CD4-positive, CD25-positive, alpha-beta regulatory T cell (primary cell): ENCODE data around the gene TLE3. TPM values are rescaled to one million over a fixed set of nuclear protein-coding genes. Genes with fewer than 3 reads are reported as not detected.
A peak's percentile ranks its signal among the peaks of the same experiment; 100 is the strongest.

Experiments
- ATAC-seq, 2 donors: fragments of 150-1000 bp; cut with Tn5 transposase; one replicate each; pipeline ENCODE4 v1.10.0; 2021; ENCODE audit warnings: low read depth in 2 of 2, moderate number of reproducible peaks in 2 of 2, moderate library complexity in 1 of 2
- DNase-seq, 3 donors: peaks; one replicate each; pipeline versions ENCODE4 v3.0.0 to v3.0.0-alpha.2; 2012 to 2022; ENCODE audit warnings: mixed read lengths in 1 of 3
- H3K27ac ChIP-seq: one replicate; pipeline ENCODE4 v1.7.0; 2013; ENCODE audit warnings: mild to moderate bottlenecking, low read length; ENCODE audit not compliant: insufficient read depth, poor library complexity, severe bottlenecking
- H3K27me3 ChIP-seq: one replicate; pipeline ENCODE4 v1.7.0; 2013; ENCODE audit warnings: low read length; ENCODE audit not compliant: control insufficient read depth, insufficient read depth
- H3K36me3 ChIP-seq: one replicate; pipeline ENCODE4 v1.7.0; 2013; ENCODE audit warnings: mild to moderate bottlenecking, low read length, moderate library complexity; ENCODE audit not compliant: control insufficient read depth, insufficient read depth
- H3K4me1 ChIP-seq: 2 replicates; pipeline ENCODE4 v1.7.0; 2013; ENCODE audit warnings: mild to moderate bottlenecking, low read length; ENCODE audit not compliant: insufficient read depth, control insufficient read depth, poor library complexity, severe bottlenecking
- H3K4me3 ChIP-seq: one replicate; pipeline ENCODE4 v1.7.0; 2013; ENCODE audit warnings: low read depth, mild to moderate bottlenecking, low read length, moderate library complexity
- H3K9me3 ChIP-seq, 2 experiments: 1 replicate in 1 of 2; 2 replicates in 1 of 2; pipeline ENCODE4 v1.7.0; 2013; ENCODE audit warnings: low read length in 2 of 2, mild to moderate bottlenecking in 1 of 2, moderate library complexity in 1 of 2; ENCODE audit not compliant: control insufficient read depth in 2 of 2
- H3K27ac Mint-ChIP-seq, 3 donors: one replicate each; pipeline ENCODE4 v1.8.0; 2020 to 2022; ENCODE audit warnings: mild to moderate bottlenecking in 3 of 3, mixed read lengths in 3 of 3, moderate library complexity in 2 of 3
- H3K27me3 Mint-ChIP-seq: one replicate; pipeline ENCODE4 v1.8.0; 2022; ENCODE audit warnings: mild to moderate bottlenecking, mixed read lengths
- H3K36me3 Mint-ChIP-seq: one replicate; pipeline ENCODE4 v1.8.0; 2020; ENCODE audit warnings: mixed read lengths
- H3K4me1 Mint-ChIP-seq, 4 donors: one replicate each; pipeline ENCODE4 v1.8.0; 2020 to 2022; ENCODE audit warnings: mixed read lengths in 4 of 4, mild to moderate bottlenecking in 1 of 4
- H3K4me3 Mint-ChIP-seq, 4 donors: one replicate each; pipeline ENCODE4 v1.8.0; 2020 to 2022; ENCODE audit warnings: mild to moderate bottlenecking in 4 of 4, mixed read lengths in 4 of 4, moderate library complexity in 3 of 4
- H3K9me3 Mint-ChIP-seq, 7 donors: one replicate each; pipeline ENCODE4 v1.8.0; 2020 to 2022; ENCODE audit warnings: mixed read lengths in 7 of 7, mild to moderate bottlenecking in 3 of 7, moderate library complexity in 2 of 7
- polyA plus RNA-seq, 4 donors: library from polyadenylated mRNA; unstranded; fragments of 300-500 nt; fragmentation: Illumina TruSeq; gene quantifications; one replicate each; pipeline ENCODE4 v1.2.3, GENCODE V29; 2021
- total RNA-seq: library from RNA; stranded (reverse); gene quantifications from one replicate; pipeline ENCODE4 v1.2.3, GENCODE V29; 2022

TLE3 gene
- total and polyA plus RNA-seq, 5 donors from 2014 or later, result 8.4 to 115 (median 12.7) TPM

GRCh38 chr15:70036585-70037291 lies 61.0 kb downstream of the TLE3 start:
- H3K36me3 ChIP-seq, result no peaks in the 10 kb centered on the region
- no peaks in the 10 kb centered on the region for H3K4me1 Mint-ChIP-seq
- no peaks in the 10 kb centered on the region for H3K4me1 ChIP-seq
- H3K9me3 ChIP-seq, result no peaks in the 10 kb centered on the region
- H3K27me3 Mint-ChIP-seq, result peaks cover 13% of the 10 kb centered on the region
- H3K4me3 Mint-ChIP-seq, result no peak overlapping the region
- DNase-seq, result no peak
- H3K27ac Mint-ChIP-seq, result no peak overlapping the region
- no peak overlapping the region for H3K4me3 ChIP-seq
- H3K27ac ChIP-seq, result no peak overlapping the region
- peaks cover 2% of the 10 kb centered on the region for H3K27me3 ChIP-seq
- peak in 1 of 2 donors; percentile 45 for ATAC-seq
- no peaks in the 10 kb centered on the region for H3K9me3 Mint-ChIP-seq
- no peaks in the 10 kb centered on the region for H3K36me3 Mint-ChIP-seq

- no peaks in the 10 kb centered on the region for H3K9me3 ChIP-seq
- H3K27ac ChIP-seq, result no peak overlapping the region
- Mint-ChIP-seq H3K27me3 (peaks cover 13% of the 10 kb centered on the region), H3K4me1 (no peaks in the 10 kb centered on the region), H3K4me3 (no peak overlapping the region), H3K9me3 (no peaks in the 10 kb centered on the region), H3K36me3 (no peaks in the 10 kb centered on the region), H3K27ac (no peak overlapping the region)
- ATAC-seq (peak; percentile 23 to 46), DNase-seq (no peak)
- no peaks in the 10 kb centered on the region for H3K4me1 ChIP-seq
- peaks cover 2% of the 10 kb centered on the region for H3K27me3 ChIP-seq
- H3K36me3 ChIP-seq, result no peaks in the 10 kb centered on the region
- H3K4me3 ChIP-seq, result no peak overlapping the region
These were observed 62.0 kb downstream of the TLE3 start for GRCh38 chr15:70035719-70036077.

GRCh38 chr15:70035051-70035718 lies 62.5 kb downstream of the TLE3 start:
- Histone ChIP-seq H3K27me3 (peaks cover 2% of the 10 kb centered on the region), H3K9me3 (no peaks in the 10 kb centered on the region), H3K4me3 (no peak overlapping the region), H3K36me3 (no peaks in the 10 kb centered on the region), H3K27ac (no peak overlapping the region), H3K4me1 (no peaks in the 10 kb centered on the region)
- Mint-ChIP-seq H3K4me3 (no peak overlapping the region), H3K27me3 (peaks cover 13% of the 10 kb centered on the region), H3K27ac (no peak overlapping the region), H3K36me3 (no peaks in the 10 kb centered on the region), H3K4me1 (no peaks in the 10 kb centered on the region), H3K9me3 (no peaks in the 10 kb centered on the region)
- no peak for DNase-seq
- no peak for ATAC-seq

DNA sequence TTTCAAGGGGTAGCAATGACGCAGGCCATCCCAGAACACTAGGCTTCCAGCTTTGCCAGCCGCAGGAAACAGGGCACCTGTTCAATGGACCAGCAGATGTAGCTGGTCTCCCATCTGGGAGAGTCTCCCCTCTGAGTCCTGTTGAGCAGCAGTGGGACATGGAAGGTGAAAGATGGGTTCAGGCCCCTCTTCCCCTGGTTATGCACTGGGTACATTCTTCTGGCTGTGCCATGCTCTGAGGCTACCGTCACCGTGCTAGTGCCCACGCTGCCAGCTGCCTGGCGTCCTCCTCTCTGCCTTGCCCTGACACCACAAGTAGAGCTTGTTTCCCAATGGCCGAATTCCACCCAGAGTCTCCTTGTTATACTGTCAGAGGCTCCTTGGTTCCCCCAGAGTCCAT lies 63.1 kb downstream of the TLE3 start:
- no peaks in the 10 kb centered on the region for H3K4me1 Mint-ChIP-seq
- H3K27me3 ChIP-seq, result peaks cover 2% of the 10 kb centered on the region
- H3K4me3 Mint-ChIP-seq, result no peak overlapping the region
- no peaks in the 10 kb centered on the region for H3K36me3 ChIP-seq
- no peak for ATAC-seq
- DNase-seq, result no peak
- no peak overlapping the region for H3K27ac ChIP-seq
- H3K4me3 ChIP-seq, result no peak overlapping the region
- H3K27me3 Mint-ChIP-seq, result peaks cover 13% of the 10 kb centered on the region
- no peaks in the 10 kb centered on the region for H3K36me3 Mint-ChIP-seq
- no peaks in the 10 kb centered on the region for H3K9me3 ChIP-seq
- H3K4me1 ChIP-seq, result no peaks in the 10 kb centered on the region
- no peaks in the 10 kb centered on the region for H3K9me3 Mint-ChIP-seq
- no peak overlapping the region for H3K27ac Mint-ChIP-seq

DNA sequence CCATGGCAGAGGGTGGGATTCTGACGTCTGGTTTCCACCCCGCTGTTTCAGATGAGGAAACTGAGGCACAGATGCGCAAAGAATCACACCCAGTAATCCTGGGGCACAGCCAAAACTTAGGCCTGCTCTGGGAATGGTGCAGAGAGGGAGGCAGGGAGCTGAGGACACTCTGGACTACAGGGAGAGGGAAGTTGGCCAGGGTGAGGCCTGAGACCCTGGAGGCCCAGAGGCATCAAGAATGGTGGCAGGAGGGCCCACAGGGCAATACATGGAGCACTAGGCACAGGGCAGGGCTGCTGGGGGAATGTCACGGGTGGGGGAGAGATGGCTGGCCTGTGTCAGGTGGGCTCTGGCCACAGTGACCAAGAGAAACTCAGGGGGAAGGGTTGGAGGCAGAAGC lies 63.6 kb downstream of the TLE3 start:
- Histone ChIP-seq H3K4me1 (no peaks in the 10 kb centered on the region), H3K36me3 (no peaks in the 10 kb centered on the region), H3K27me3 (peaks cover 2% of the 10 kb centered on the region), H3K27ac (no peak overlapping the region), H3K4me3 (no peak overlapping the region), H3K9me3 (no peaks in the 10 kb centered on the region)
- peaks cover 16% of the 10 kb centered on the region for H3K27me3 Mint-ChIP-seq
- no peak for ATAC-seq
- DNase-seq, result no peak
- H3K4me1 Mint-ChIP-seq, result no peaks in the 10 kb centered on the region
- no peak overlapping the region for H3K27ac Mint-ChIP-seq
- H3K36me3 Mint-ChIP-seq, result no peaks in the 10 kb centered on the region
- no peaks in the 10 kb centered on the region for H3K9me3 Mint-ChIP-seq
- no peak overlapping the region for H3K4me3 Mint-ChIP-seq

DNA sequence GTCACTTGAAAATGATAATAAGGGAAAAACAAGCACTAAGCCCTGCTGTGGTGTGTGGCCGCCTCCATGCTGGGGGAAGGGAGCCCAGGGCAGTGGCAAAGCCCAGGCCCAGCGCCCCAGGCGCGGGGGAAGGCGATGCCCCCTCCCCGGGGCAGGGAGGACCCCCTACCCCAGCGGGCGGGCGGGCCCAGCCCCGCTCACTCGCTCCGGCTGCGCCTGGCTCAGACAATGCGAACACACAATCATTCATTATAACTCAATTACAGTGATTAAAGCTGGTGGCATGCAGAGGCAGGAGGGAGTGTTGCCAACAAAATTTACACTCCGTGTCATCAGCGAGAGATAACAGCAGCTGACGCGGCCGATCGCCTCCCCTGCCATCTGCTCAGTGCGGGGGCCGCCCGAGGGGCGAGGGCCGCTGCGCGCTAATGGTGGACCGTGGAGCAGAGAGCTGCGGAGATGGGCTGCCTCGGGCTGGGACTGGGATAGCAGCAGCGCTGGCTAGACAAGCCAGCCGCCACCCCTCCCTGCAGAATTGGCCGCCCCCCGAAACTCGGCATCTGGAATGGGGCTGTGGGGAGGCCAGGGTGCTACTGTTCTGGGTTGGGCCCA lies 64.1 kb downstream of the TLE3 start:
- H3K4me3 Mint-ChIP-seq, result no peak overlapping the region
- H3K4me1 Mint-ChIP-seq, result no peaks in the 10 kb centered on the region
- no peaks in the 10 kb centered on the region for H3K9me3 Mint-ChIP-seq
- no peak for DNase-seq
- Histone ChIP-seq H3K27me3 (peaks cover 2% of the 10 kb centered on the region), H3K4me1 (no peaks in the 10 kb centered on the region), H3K4me3 (no peak overlapping the region), H3K9me3 (no peaks in the 10 kb centered on the region), H3K36me3 (no peaks in the 10 kb centered on the region), H3K27ac (no peak overlapping the region)
- peaks cover 17% of the 10 kb centered on the region for H3K27me3 Mint-ChIP-seq
- ATAC-seq, result no peak
- no peaks in the 10 kb centered on the region for H3K36me3 Mint-ChIP-seq
- H3K27ac Mint-ChIP-seq, result no peak overlapping the region

DNA sequence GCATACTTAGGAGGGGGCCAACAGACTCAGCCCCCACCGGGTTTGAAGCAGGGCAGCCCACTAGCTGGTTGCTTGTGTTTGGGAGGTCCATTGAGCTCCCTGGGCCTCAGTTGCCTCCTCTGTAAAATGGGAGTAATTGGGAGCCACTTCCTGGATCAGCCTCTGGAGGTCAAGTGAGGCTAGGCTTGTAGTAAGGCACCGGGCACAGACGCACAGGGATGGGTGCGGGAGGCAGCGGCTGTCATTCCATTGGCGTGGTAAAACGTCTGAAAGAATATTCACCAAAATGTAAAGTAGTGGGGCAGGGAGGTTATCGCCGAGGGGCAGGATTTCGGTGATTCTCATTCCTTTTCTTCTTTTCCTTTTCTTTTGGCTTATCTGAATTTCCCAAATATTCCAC lies 64.6 kb downstream of the TLE3 start:
- Histone ChIP-seq H3K9me3 (no peaks in the 10 kb centered on the region), H3K36me3 (no peaks in the 10 kb centered on the region), H3K4me3 (no peak overlapping the region), H3K27ac (no peak overlapping the region), H3K4me1 (no peaks in the 10 kb centered on the region), H3K27me3 (no peaks in the 10 kb centered on the region)
- no peaks in the 10 kb centered on the region for H3K4me1 Mint-ChIP-seq
- H3K27ac Mint-ChIP-seq, result peak overlapping the region in 1 of 3 donors; percentile 41
- H3K4me3 Mint-ChIP-seq, result no peak overlapping the region
- peaks cover 13% of the 10 kb centered on the region for H3K27me3 Mint-ChIP-seq
- ATAC-seq (no peak), DNase-seq (no peak)
- H3K36me3 Mint-ChIP-seq, result no peaks in the 10 kb centered on the region
- H3K9me3 Mint-ChIP-seq, result no peaks in the 10 kb centered on the region

- no peaks in the 10 kb centered on the region for H3K9me3 ChIP-seq
- no peak for DNase-seq
- H3K36me3 Mint-ChIP-seq, result no peaks in the 10 kb centered on the region
These were observed 65.2 kb downstream of the TLE3 start for GRCh38 chr15:70032509-70032908.

More at GRCh38 chr15:70032509-70032908, 65.2 kb downstream of the TLE3 start:
- Histone ChIP-seq H3K4me3 (no peak overlapping the region), H3K4me1 (no peaks in the 10 kb centered on the region), H3K27ac (no peak overlapping the region), H3K27me3 (no peaks in the 10 kb centered on the region), H3K36me3 (no peaks in the 10 kb centered on the region)
- Mint-ChIP-seq H3K9me3 (no peaks in the 10 kb centered on the region), H3K27me3 (peaks cover 13% of the 10 kb centered on the region), H3K4me3 (no peak overlapping the region), H3K27ac (peak overlapping the region in 1 of 3 donors; percentile 41), H3K4me1 (no peaks in the 10 kb centered on the region)
- no peak for ATAC-seq
